ENCODE measurements around the gene SNX19.
A peak's percentile ranks its signal among the peaks of the same experiment; 100 is the strongest.

Gene SNX19

GRCh38 chr11:130837194-130837593 is 79.1 kb downstream of the SNX19 start:
- DNase-seq: no peak

GRCh38 chr11:130834886-130835285 is 81.4 kb downstream of the SNX19 start:
- DNase-seq: no peak

- DNase-seq: no peak
These were observed 83.5 kb downstream of the SNX19 start for GRCh38 chr11:130832566-130833425.

GRCh38 chr11:130831976-130832375 is 84.3 kb downstream of the SNX19 start:
- peak; percentile 12 to 59 for DNase-seq

GRCh38 chr11:130831506-130831905 is 84.8 kb downstream of the SNX19 start:
- DNase-seq: peak in 1 of 2 experiments; percentile 52

GRCh38 chr11:130830566-130830965 is 85.7 kb downstream of the SNX19 start:
- DNase-seq: no peak

- no peak for DNase-seq
These were observed 86.3 kb downstream of the SNX19 start for GRCh38 chr11:130829920-130830511.

GRCh38 chr11:130828741-130829140 is 87.5 kb downstream of the SNX19 start:
- DNase-seq: no peak

GRCh38 chr11:130827451-130828377 is 88.6 kb downstream of the SNX19 start:
- DNase-seq: peak; percentile 59 to 82

GRCh38 chr11:130826572-130826971 is 89.7 kb downstream of the SNX19 start:
- no peak for DNase-seq

- no peak for DNase-seq
These were observed 90.3 kb downstream of the SNX19 start for GRCh38 chr11:130825983-130826382.

GRCh38 chr11:130825561-130825960 is 90.7 kb downstream of the SNX19 start:
- DNase-seq: no peak

All from NCI-H526 (cell line).